ENCODE results near the gene PSAP. TPM values are rescaled to one million over a fixed set of nuclear protein-coding genes. Genes with fewer than 3 reads are reported as not detected.
A peak's percentile ranks its signal among the peaks of the same experiment; 100 is the strongest.

Gene PSAP
- total and polyA plus RNA-seq, 2 donors from 2014 or later = 1,082 to 1,249 TPM

GRCh38 chr10:71802235-71802634 is 48.8 kb downstream of the PSAP start:
- H3K36me3 ChIP-seq (ENCODE audit: control insufficient read depth in 2 of 3, insufficient read depth in 3 of 3, low read length in 3 of 3) = no peaks in the 10 kb centered on the region
- no peaks in the 10 kb centered on the region for H3K9me3 ChIP-seq (ENCODE audit: control insufficient read depth in 2 of 3, insufficient read depth in 1 of 3, low read length in 3 of 3)
- intact Hi-C loops (cut with DNase I) = no loop called here
- H3K4me3 ChIP-seq (ENCODE audit: low read length in 3 of 3) = no peak overlapping the region
- FAIRE-seq (no peak), DNase-seq (no peak)
- peaks cover 0 to 2% (median 0%) of the 10 kb centered on the region in 3 donors for H3K4me1 ChIP-seq (ENCODE audit: control insufficient read depth in 2 of 3, insufficient read depth in 2 of 3, low read depth in 1 of 3, low read length in 3 of 3)
- H3K9ac ChIP-seq (ENCODE audit: low read length in 3 of 3) = no peak overlapping the region
- no peak for TF ChIP-seq CTCF (IDR thresholded peaks at IDR 0.05; ENCODE audit: borderline replicate concordance, extremely low read depth, insufficient read depth)
- H3K27me3 ChIP-seq (ENCODE audit: control insufficient read depth, insufficient read depth, low read length) = no peaks in the 10 kb centered on the region
- H3K27ac ChIP-seq (ENCODE audit: low read depth in 2 of 2, low read length in 2 of 2) = no peak overlapping the region

- H3K27me3 ChIP-seq (ENCODE audit: control insufficient read depth, insufficient read depth, low read length) = no peaks in the 10 kb centered on the region
- H3K9ac ChIP-seq (ENCODE audit: low read length in 3 of 3) = no peak overlapping the region
- peak in 1 of 5 donors; percentile 30 for DNase-seq
- FAIRE-seq = no peak
- no peak overlapping the region for H3K27ac ChIP-seq (ENCODE audit: low read depth in 2 of 2, low read length in 2 of 2)
- no peaks in the 10 kb centered on the region for H3K9me3 ChIP-seq (ENCODE audit: control insufficient read depth in 2 of 3, insufficient read depth in 1 of 3, low read length in 3 of 3)
- intact Hi-C loops (cut with DNase I) = no loop called here
- TF ChIP-seq CTCF (IDR thresholded peaks at IDR 0.05; ENCODE audit: borderline replicate concordance, extremely low read depth, insufficient read depth) = no peak
- peaks cover 0 to 2% (median 0%) of the 10 kb centered on the region in 3 donors for H3K4me1 ChIP-seq (ENCODE audit: control insufficient read depth in 2 of 3, insufficient read depth in 2 of 3, low read depth in 1 of 3, low read length in 3 of 3)
- H3K4me3 ChIP-seq (ENCODE audit: low read length in 3 of 3) = no peak overlapping the region
- H3K36me3 ChIP-seq (ENCODE audit: control insufficient read depth in 2 of 3, insufficient read depth in 3 of 3, low read length in 3 of 3) = no peaks in the 10 kb centered on the region
Measured at GRCh38 chr10:71801361-71801760, 49.7 kb downstream of the PSAP start.

GRCh38 chr10:71799608-71800453 is 51.2 kb downstream of the PSAP start:
- intact Hi-C loops (cut with DNase I) = no loop called here

More at GRCh38 chr10:71799608-71800453, 51.2 kb downstream of the PSAP start:
- H3K4me3 ChIP-seq (ENCODE audit: low read length in 3 of 3) = no peak overlapping the region
- FAIRE-seq = peak; percentile 8
- no peaks in the 10 kb centered on the region for H3K36me3 ChIP-seq (ENCODE audit: control insufficient read depth in 2 of 3, insufficient read depth in 3 of 3, low read length in 3 of 3)
- H3K9ac ChIP-seq (ENCODE audit: low read length in 3 of 3) = no peak overlapping the region
- H3K27me3 ChIP-seq (ENCODE audit: control insufficient read depth, insufficient read depth, low read length) = no peaks in the 10 kb centered on the region
- DNase-seq = peak in 1 of 5 donors; percentile 53
- H3K9me3 ChIP-seq (ENCODE audit: control insufficient read depth in 2 of 3, insufficient read depth in 1 of 3, low read length in 3 of 3) = no peaks in the 10 kb centered on the region
- H3K4me1 ChIP-seq (ENCODE audit: control insufficient read depth in 2 of 3, insufficient read depth in 2 of 3, low read depth in 1 of 3, low read length in 3 of 3) = no peaks in the 10 kb centered on the region
- TF ChIP-seq CTCF (IDR thresholded peaks at IDR 0.05; ENCODE audit: borderline replicate concordance, extremely low read depth, insufficient read depth) = no peak
- H3K27ac ChIP-seq (ENCODE audit: low read depth in 2 of 2, low read length in 2 of 2) = no peak overlapping the region

Measured in kidney (tissue), 14 donors.